Muscle layer of colon (tissue), 2 donors: ENCODE measurements around the gene PARVA.
A peak's percentile ranks its signal among the peaks of the same experiment; 100 is the strongest.

Experiments used
- H3K27ac ChIP-seq: one replicate; pipeline ENCODE4 v1.7.0; 2013; ENCODE audit warnings: low read depth, mild to moderate bottlenecking, low read length, moderate library complexity
- H3K27me3 ChIP-seq, 2 donors: one replicate each; pipeline ENCODE4 v1.7.0; 2013; ENCODE audit warnings: low read length in 2 of 2, mild to moderate bottlenecking in 2 of 2; ENCODE audit not compliant: insufficient read depth in 2 of 2, control insufficient read depth in 1 of 2
- H3K36me3 ChIP-seq: one replicate; pipeline ENCODE4 v1.7.0; 2013; ENCODE audit warnings: mild to moderate bottlenecking, low read length; ENCODE audit not compliant: insufficient read depth
- H3K4me1 ChIP-seq: one replicate; pipeline ENCODE4 v1.7.0; 2013; ENCODE audit warnings: mild to moderate bottlenecking, low read length; ENCODE audit not compliant: insufficient read depth
- H3K4me3 ChIP-seq, 2 donors: one replicate each; pipeline ENCODE4 v1.7.0; 2013; ENCODE audit warnings: low read length in 2 of 2, low read depth in 1 of 2, mild to moderate bottlenecking in 1 of 2, moderate library complexity in 1 of 2
- H3K9ac ChIP-seq: one replicate; pipeline ENCODE4 v1.7.0; 2013; ENCODE audit warnings: low read length
- H3K9me3 ChIP-seq: one replicate; pipeline ENCODE4 v1.7.0; 2013; ENCODE audit warnings: mild to moderate bottlenecking, low read length
- donor health status: abdominal sarcoma.
- donor health status: Adenocarcinoma of cecum.

The PARVA gene

GRCh38 chr11:12496181-12497025 lies 119.0 kb downstream of the PARVA start:
- no peak overlapping the region for H3K4me3 ChIP-seq
- no peaks in the 10 kb centered on the region for H3K9me3 ChIP-seq
- H3K4me1 ChIP-seq: no peaks in the 10 kb centered on the region
- no peak overlapping the region for H3K9ac ChIP-seq
- peaks cover 26% of the 10 kb centered on the region for H3K36me3 ChIP-seq
- no peaks in the 10 kb centered on the region for H3K27me3 ChIP-seq
- no peak overlapping the region for H3K27ac ChIP-seq

GRCh38 chr11:12497431-12497830 lies 120.1 kb downstream of the PARVA start:
- peaks cover 26% of the 10 kb centered on the region for H3K36me3 ChIP-seq
- H3K27me3 ChIP-seq: no peaks in the 10 kb centered on the region

GRCh38 chr11:12499071-12499470 lies 121.7 kb downstream of the PARVA start:
- H3K9ac ChIP-seq: no peak overlapping the region
- no peaks in the 10 kb centered on the region for H3K9me3 ChIP-seq
- H3K36me3 ChIP-seq: peaks cover 25% of the 10 kb centered on the region
- peaks cover 22% of the 10 kb centered on the region for H3K4me1 ChIP-seq
- no peak overlapping the region for H3K27ac ChIP-seq
- H3K27me3 ChIP-seq: no peaks in the 10 kb centered on the region
- H3K4me3 ChIP-seq: no peak overlapping the region

More at GRCh38 chr11:12497431-12497830, 120.1 kb downstream of the PARVA start:
- H3K9me3 ChIP-seq: no peaks in the 10 kb centered on the region
- no peak overlapping the region for H3K27ac ChIP-seq
- H3K9ac ChIP-seq: no peak overlapping the region
- peaks cover 8% of the 10 kb centered on the region for H3K4me1 ChIP-seq
- no peak overlapping the region for H3K4me3 ChIP-seq

- H3K27ac ChIP-seq: no peak overlapping the region
Measured at GRCh38 chr11:12502046-12502445, 124.7 kb downstream of the PARVA start.

GRCh38 chr11:12503039-12503484 lies 125.7 kb downstream of the PARVA start:
- H3K4me1 ChIP-seq: peaks cover 40% of the 10 kb centered on the region
- H3K27ac ChIP-seq: no peak overlapping the region

More at GRCh38 chr11:12502046-12502445, 124.7 kb downstream of the PARVA start:
- H3K27me3 ChIP-seq: no peaks in the 10 kb centered on the region
- peaks cover 31% of the 10 kb centered on the region for H3K4me1 ChIP-seq
- peaks cover 34% of the 10 kb centered on the region for H3K36me3 ChIP-seq
- H3K9me3 ChIP-seq: no peaks in the 10 kb centered on the region
- no peak overlapping the region for H3K9ac ChIP-seq
- H3K4me3 ChIP-seq: no peak overlapping the region

GRCh38 chr11:12503886-12504285 lies 126.5 kb downstream of the PARVA start:
- no peak overlapping the region for H3K4me3 ChIP-seq
- H3K36me3 ChIP-seq: peaks cover 28% of the 10 kb centered on the region
- H3K9me3 ChIP-seq: no peaks in the 10 kb centered on the region
- no peaks in the 10 kb centered on the region for H3K27me3 ChIP-seq
- H3K4me1 ChIP-seq: peaks cover 48% of the 10 kb centered on the region
- H3K9ac ChIP-seq: no peak overlapping the region
- H3K27ac ChIP-seq: no peak overlapping the region

More at GRCh38 chr11:12503039-12503484, 125.7 kb downstream of the PARVA start:
- no peaks in the 10 kb centered on the region for H3K27me3 ChIP-seq
- no peaks in the 10 kb centered on the region for H3K9me3 ChIP-seq
- no peak overlapping the region for H3K9ac ChIP-seq
- peaks cover 28% of the 10 kb centered on the region for H3K36me3 ChIP-seq
- H3K4me3 ChIP-seq: no peak overlapping the region

- no peak overlapping the region for H3K27ac ChIP-seq
- peaks cover 48% of the 10 kb centered on the region for H3K4me1 ChIP-seq
- H3K9me3 ChIP-seq: no peaks in the 10 kb centered on the region
- H3K9ac ChIP-seq: no peak overlapping the region
- peaks cover 24% of the 10 kb centered on the region for H3K36me3 ChIP-seq
- H3K4me3 ChIP-seq: no peak overlapping the region
- no peaks in the 10 kb centered on the region for H3K27me3 ChIP-seq
Measured at GRCh38 chr11:12505183-12505582, 127.8 kb downstream of the PARVA start.

GRCh38 chr11:12506404-12506921 lies 129.1 kb downstream of the PARVA start:
- peaks cover 24% of the 10 kb centered on the region for H3K36me3 ChIP-seq

GRCh38 chr11:12507391-12507790 lies 130.0 kb downstream of the PARVA start:
- Histone ChIP-seq H3K4me1 (peaks cover 40% of the 10 kb centered on the region), H3K36me3 (peaks cover 31% of the 10 kb centered on the region), H3K27ac (peak overlapping the region; percentile 28), H3K27me3 (no peaks in the 10 kb centered on the region), H3K4me3 (no peak overlapping the region), H3K9ac (no peak overlapping the region), H3K9me3 (no peaks in the 10 kb centered on the region)

More at GRCh38 chr11:12506404-12506921, 129.1 kb downstream of the PARVA start:
- H3K27ac ChIP-seq: no peak overlapping the region
- no peaks in the 10 kb centered on the region for H3K9me3 ChIP-seq
- H3K4me1 ChIP-seq: peaks cover 48% of the 10 kb centered on the region
- no peaks in the 10 kb centered on the region for H3K27me3 ChIP-seq
- H3K9ac ChIP-seq: no peak overlapping the region
- H3K4me3 ChIP-seq: no peak overlapping the region

GRCh38 chr11:12508151-12508751 lies 130.9 kb downstream of the PARVA start:
- Histone ChIP-seq H3K4me3 (no peak overlapping the region), H3K9me3 (no peaks in the 10 kb centered on the region), H3K27me3 (no peaks in the 10 kb centered on the region), H3K36me3 (peaks cover 37% of the 10 kb centered on the region), H3K27ac (no peak overlapping the region), H3K4me1 (peaks cover 32% of the 10 kb centered on the region), H3K9ac (no peak overlapping the region)

- Histone ChIP-seq H3K9me3 (no peaks in the 10 kb centered on the region), H3K27ac (no peak overlapping the region), H3K36me3 (peaks cover 41% of the 10 kb centered on the region), H3K27me3 (no peaks in the 10 kb centered on the region), H3K4me3 (no peak overlapping the region), H3K4me1 (peaks cover 25% of the 10 kb centered on the region), H3K9ac (no peak overlapping the region)
Measured at GRCh38 chr11:12509371-12509770, 132.0 kb downstream of the PARVA start.
